CD4-positive, alpha-beta T cell (primary cell): ENCODE measurements around the gene ZNF385B. TPM values are rescaled to one million over a fixed set of nuclear protein-coding genes. Genes with fewer than 3 reads are reported as not detected.

ENCODE experiments used
- ATAC-seq: fragments of 200-7000 bp; cut with Tn5 transposase; one replicate; pipeline ENCODE4 v1.10.0; 2022; ENCODE audit warnings: mild to moderate bottlenecking; ENCODE audit not compliant: poor library complexity
- CTCF ChIA-PET: fragments of 350-600 bp; sonication (Branson Sonifier 250); formaldehyde crosslinking; loops from one replicate; lab custom pipeline; 2021; ENCODE audit warnings: antibody characterized with exemption, inconsistent platforms; lab: Charles Lee
- POLR2A ChIA-PET: fragments of 350-600 bp; sonication (Branson Sonifier 250); formaldehyde crosslinking; loops from one replicate; lab custom pipeline; 2021; ENCODE audit warnings: antibody characterized with exemption, inconsistent platforms; lab: Charles Lee
- DNase-seq, 14 experiments: peaks; one replicate each; pipeline ENCODE4 v3.0.0-alpha.2; 2013 to 2020; ENCODE audit warnings: mixed read lengths in 2 of 14
- H3K27ac ChIP-seq, 2 donors: one replicate each; pipeline versions ENCODE4 v1.5.1 to v1.7.0; 2013; ENCODE audit warnings: low read length in 2 of 2, low read depth in 1 of 2, mild to moderate bottlenecking in 1 of 2
- H3K27me3 ChIP-seq, 2 experiments: 1 replicate in 1 of 2; 2 replicates in 1 of 2; pipeline versions ENCODE4 v1.6.1 to v1.7.0; 2013; ENCODE audit warnings: low read length in 2 of 2, control low read depth in 1 of 2, mild to moderate bottlenecking in 1 of 2, moderate library complexity in 1 of 2; ENCODE audit not compliant: insufficient read depth in 2 of 2, control insufficient read depth in 1 of 2
- H3K36me3 ChIP-seq: one replicate; pipeline ENCODE4 v1.6.1; 2013; ENCODE audit warnings: low read length, control low read depth; ENCODE audit not compliant: insufficient read depth
- H3K4me1 ChIP-seq: one replicate; pipeline ENCODE4 v1.6.1; 2013; ENCODE audit warnings: low read length, control low read depth; ENCODE audit not compliant: insufficient read depth
- H3K4me3 ChIP-seq: one replicate; pipeline ENCODE4 v1.5.1; 2013; ENCODE audit warnings: mild to moderate bottlenecking, low read length, moderate library complexity
- H3K9me3 ChIP-seq, 2 experiments: 1 replicate in 1 of 2; 2 replicates in 1 of 2; pipeline versions ENCODE4 v1.6.1 to v1.7.0; 2013; ENCODE audit warnings: low read length in 2 of 2, mild to moderate bottlenecking in 2 of 2, control low read depth in 1 of 2, moderate library complexity in 1 of 2; ENCODE audit not compliant: control insufficient read depth in 1 of 2, insufficient read depth in 1 of 2
- H3K27ac Mint-ChIP-seq: one replicate; pipeline ENCODE4 v1.8.0; 2020; ENCODE audit warnings: mixed read lengths
- H3K27me3 Mint-ChIP-seq: one replicate; pipeline ENCODE4 v1.8.0; 2021; ENCODE audit warnings: mixed read lengths
- H3K36me3 Mint-ChIP-seq: one replicate; pipeline ENCODE4 v1.8.0; 2021; ENCODE audit warnings: low read depth, mixed read lengths
- H3K4me1 Mint-ChIP-seq: one replicate; pipeline ENCODE4 v1.8.0; 2021; ENCODE audit warnings: low read depth, mixed read lengths
- H3K4me3 Mint-ChIP-seq: one replicate; pipeline ENCODE4 v1.8.0; 2020; ENCODE audit warnings: mild to moderate bottlenecking, mixed read lengths
- H3K9me3 Mint-ChIP-seq: one replicate; pipeline ENCODE4 v1.8.0; 2020; ENCODE audit warnings: mixed read lengths
- intact Hi-C, 2 experiments: fragments of 100-400 bp; cut with DNase I in 1 of 2; cut with micrococcal nuclease in 1 of 2; formaldehyde crosslinking; loops; one replicate each; pipeline versions ENCODE4 v1.15.1 to v1.9.0; 2023 to 2025; cut with DNase I, micrococcal nuclease
- total RNA-seq, 174 experiments: library from RNA in 2 of 174; stranded (reverse) in 2 of 174; gene quantifications; one replicate each; pipeline ENCODE4 v1.2.3 and lab custom pipeline; 2021 to 2026
- TF ChIP-seq, protein P1 (sequence below): fragments of 200-600 bp; IDR thresholded peaks from one replicate; pipeline ENCODE4 v1.8.0; 2022; ENCODE audit warnings: antibody characterized with exemption, mild to moderate bottlenecking

The ZNF385B gene
- total RNA-seq, 2 experiments from 2014 or later: not detected

DNA sequence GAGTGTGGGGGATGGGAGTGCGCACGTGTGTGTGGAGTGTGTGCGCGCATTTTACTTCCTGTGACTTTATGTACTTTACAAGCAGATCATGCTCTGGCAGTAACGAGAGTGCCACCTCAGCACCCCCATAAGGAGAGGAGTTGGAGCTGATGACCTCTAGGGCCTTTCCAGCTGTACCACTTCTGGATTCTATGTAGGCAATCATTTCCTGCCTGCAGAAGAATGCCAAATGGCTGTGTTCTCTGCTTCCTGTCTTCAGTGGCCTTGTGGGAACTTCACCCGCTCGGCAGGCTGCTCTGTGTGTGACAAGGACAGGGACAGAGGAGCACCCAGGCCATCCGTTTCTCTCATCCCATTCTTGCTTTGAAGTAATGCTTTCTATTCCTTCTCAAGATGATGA lies 22.8 kb upstream of the ZNF385B start:
- H3K4me3 Mint-ChIP-seq: no peak overlapping the region
- CTCF ChIA-PET: no interaction called here
- DNase-seq: no peak

DNA sequence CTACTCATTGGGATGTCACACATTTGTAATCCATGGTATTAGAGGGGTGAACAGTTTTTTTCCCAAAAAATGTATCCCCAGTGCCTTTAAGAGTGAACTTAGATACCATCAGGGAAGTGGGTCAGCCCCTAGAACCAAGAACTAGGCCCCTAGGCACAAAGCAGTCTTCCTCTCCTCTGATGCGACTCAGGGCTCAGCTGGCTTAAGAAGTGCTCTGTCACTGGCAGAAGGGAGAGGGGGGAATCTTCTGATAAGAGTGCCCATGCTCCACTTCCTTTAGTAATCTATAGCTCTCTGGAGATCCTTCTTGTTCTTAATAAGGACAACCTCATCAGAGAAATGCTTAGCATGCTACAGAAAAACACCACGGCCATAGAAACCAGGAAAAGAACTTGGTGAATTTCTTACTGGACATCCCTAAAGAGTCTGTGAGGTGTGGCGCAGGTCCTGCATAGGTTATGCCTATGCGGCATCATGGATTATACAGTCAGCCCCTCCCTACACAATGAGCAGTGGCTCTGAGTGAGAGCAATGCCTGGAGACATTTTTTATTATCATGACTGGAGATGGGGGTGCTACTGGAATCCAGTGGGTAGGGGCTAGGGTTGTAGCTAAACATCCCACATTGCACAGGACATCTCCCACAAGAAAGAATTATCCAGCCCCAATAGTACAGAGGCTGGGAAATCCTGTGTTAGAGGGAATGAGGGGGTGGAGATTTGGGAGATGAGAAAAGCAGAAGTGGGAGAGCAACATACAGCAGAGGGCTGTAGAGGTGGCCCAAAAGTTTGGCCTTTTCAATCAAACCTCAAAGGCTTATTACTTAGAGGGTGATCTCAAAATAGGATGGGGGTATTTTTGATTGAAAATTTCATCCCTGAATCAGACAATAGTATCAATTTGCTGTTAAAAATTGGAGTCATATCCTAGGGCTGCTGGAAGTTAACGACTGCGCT lies 21.7 kb upstream of the ZNF385B start:
- Mint-ChIP-seq H3K36me3 (no peaks in the 10 kb centered on the region), H3K4me3 (no peak overlapping the region), H3K4me1 (no peaks in the 10 kb centered on the region), H3K27me3 (peaks cover 5% of the 10 kb centered on the region), H3K9me3 (no peaks in the 10 kb centered on the region), H3K27ac (no peak overlapping the region)
- no peaks in the 10 kb centered on the region for H3K27me3 ChIP-seq
- POLR2A ChIA-PET: no interaction called here
- ATAC-seq (no peak), DNase-seq (no peak)
- intact Hi-C loops: no loop called here
- H3K9me3 ChIP-seq: no peaks in the 10 kb centered on the region
- H3K36me3 ChIP-seq: no peaks in the 10 kb centered on the region
- no peaks in the 10 kb centered on the region for H3K4me1 ChIP-seq
- CTCF ChIA-PET: no interaction called here
- H3K4me3 ChIP-seq: no peak overlapping the region
- TF ChIP-seq, protein P1, sequence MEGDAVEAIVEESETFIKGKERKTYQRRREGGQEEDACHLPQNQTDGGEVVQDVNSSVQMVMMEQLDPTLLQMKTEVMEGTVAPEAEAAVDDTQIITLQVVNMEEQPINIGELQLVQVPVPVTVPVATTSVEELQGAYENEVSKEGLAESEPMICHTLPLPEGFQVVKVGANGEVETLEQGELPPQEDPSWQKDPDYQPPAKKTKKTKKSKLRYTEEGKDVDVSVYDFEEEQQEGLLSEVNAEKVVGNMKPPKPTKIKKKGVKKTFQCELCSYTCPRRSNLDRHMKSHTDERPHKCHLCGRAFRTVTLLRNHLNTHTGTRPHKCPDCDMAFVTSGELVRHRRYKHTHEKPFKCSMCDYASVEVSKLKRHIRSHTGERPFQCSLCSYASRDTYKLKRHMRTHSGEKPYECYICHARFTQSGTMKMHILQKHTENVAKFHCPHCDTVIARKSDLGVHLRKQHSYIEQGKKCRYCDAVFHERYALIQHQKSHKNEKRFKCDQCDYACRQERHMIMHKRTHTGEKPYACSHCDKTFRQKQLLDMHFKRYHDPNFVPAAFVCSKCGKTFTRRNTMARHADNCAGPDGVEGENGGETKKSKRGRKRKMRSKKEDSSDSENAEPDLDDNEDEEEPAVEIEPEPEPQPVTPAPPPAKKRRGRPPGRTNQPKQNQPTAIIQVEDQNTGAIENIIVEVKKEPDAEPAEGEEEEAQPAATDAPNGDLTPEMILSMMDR: no peak
- H3K27ac ChIP-seq: no peak overlapping the region

More for the DNA sequence above, 22.8 kb upstream of the ZNF385B start:
- POLR2A ChIA-PET: no interaction called here
- H3K27me3 Mint-ChIP-seq: peaks cover 2% of the 10 kb centered on the region
- Histone ChIP-seq H3K36me3 (no peaks in the 10 kb centered on the region), H3K27me3 (no peaks in the 10 kb centered on the region), H3K4me3 (no peak overlapping the region), H3K9me3 (no peaks in the 10 kb centered on the region), H3K4me1 (no peaks in the 10 kb centered on the region), H3K27ac (no peak overlapping the region)
- no peaks in the 10 kb centered on the region for H3K9me3 Mint-ChIP-seq
- no peak for ATAC-seq
- H3K36me3 Mint-ChIP-seq: no peaks in the 10 kb centered on the region
- H3K27ac Mint-ChIP-seq: no peak overlapping the region
- TF ChIP-seq, protein P1: no peak
- no peaks in the 10 kb centered on the region for H3K4me1 Mint-ChIP-seq
- intact Hi-C loops: no loop called here

DNA sequence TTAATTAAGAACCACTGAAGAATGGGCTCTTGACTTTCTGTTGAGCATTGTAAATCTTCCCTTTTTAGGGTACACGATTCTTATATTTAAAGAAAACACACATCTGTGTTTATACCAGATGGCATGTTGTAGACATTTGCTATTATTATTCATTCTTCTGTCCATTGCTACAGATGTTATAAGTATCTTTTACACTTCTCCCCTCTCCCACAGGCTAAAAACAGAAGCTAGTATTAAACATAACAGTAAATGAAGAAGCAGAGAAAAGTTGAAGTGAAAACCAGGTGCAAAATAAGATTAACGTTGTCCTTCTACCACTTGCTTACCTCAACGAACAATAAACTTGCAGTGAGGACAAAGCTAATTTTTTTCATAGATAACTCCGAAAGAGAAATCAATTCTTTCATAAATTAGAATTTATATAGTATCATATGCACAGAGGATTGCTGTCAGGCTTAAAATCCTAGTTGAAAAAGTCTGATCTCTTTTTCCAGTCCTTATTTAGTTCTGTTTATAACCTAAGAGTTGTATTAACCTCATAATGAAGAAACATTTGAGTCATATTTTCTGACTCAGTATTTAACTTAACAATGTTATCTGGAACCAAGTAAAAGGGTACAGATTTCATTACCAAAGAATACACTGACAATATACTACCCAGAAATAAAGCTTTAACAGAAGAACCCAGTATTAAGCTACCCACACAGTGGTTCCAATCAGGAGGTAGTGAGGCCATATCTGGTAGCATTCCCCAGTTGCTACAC lies 16.4 kb upstream of the ZNF385B start:
- Histone ChIP-seq H3K4me3 (no peak overlapping the region), H3K4me1 (no peaks in the 10 kb centered on the region), H3K27me3 (no peaks in the 10 kb centered on the region), H3K9me3 (no peaks in the 10 kb centered on the region), H3K27ac (no peak overlapping the region), H3K36me3 (no peaks in the 10 kb centered on the region)
- Mint-ChIP-seq H3K4me1 (no peaks in the 10 kb centered on the region), H3K36me3 (no peaks in the 10 kb centered on the region), H3K4me3 (no peak overlapping the region), H3K9me3 (no peaks in the 10 kb centered on the region), H3K27ac (no peak overlapping the region), H3K27me3 (peaks cover 16% of the 10 kb centered on the region)
- intact Hi-C loops: no loop called here
- ATAC-seq (no peak), DNase-seq (no peak)
- TF ChIP-seq, protein P1: no peak
- POLR2A ChIA-PET: no interaction called here
- CTCF ChIA-PET: no interaction called here
